NCI-H82 treated with DMSO at 0.1 percent for 48 hours (cell line): ENCODE results near the gene CADM3.

Experiments used
- DNase-seq: peaks from one replicate; lab custom pipeline; 2025; ENCODE audit not compliant: unreplicated experiment; lab: John Stamatoyannopoulos, UW

The CADM3 gene

GRCh38 chr1:159171254-159171687, at the start of gene CADM3:
CADM3 (plus strand) TSS chr1:159171615; CDS start chr1:159171766, 151 bp downstream.
- DNase-seq: peak; percentile 53

- no peak for DNase-seq
Measured at GRCh38 chr1:159122005-159122621, 49.3 kb upstream of the CADM3 start.

- no peak for DNase-seq
Measured at GRCh38 chr1:159123587-159123986, 47.8 kb upstream of the CADM3 start.

- DNase-seq: peak; percentile 29
Measured at GRCh38 chr1:159132271-159132881, 39.0 kb upstream of the CADM3 start.

- no peak for DNase-seq
Measured at GRCh38 chr1:159140474-159140873, 30.9 kb upstream of the CADM3 start.

GRCh38 chr1:159141584-159142390, 29.6 kb upstream of the CADM3 start:
- peak; percentile 24 for DNase-seq

GRCh38 chr1:159142391-159142663, 29.1 kb upstream of the CADM3 start:
- DNase-seq: no peak

- no peak for DNase-seq
Measured at GRCh38 chr1:159142726-159143510, 28.5 kb upstream of the CADM3 start.

- DNase-seq: no peak
Measured at GRCh38 chr1:159144571-159144970, 26.8 kb upstream of the CADM3 start.

- peak; percentile 10 for DNase-seq
Measured at GRCh38 chr1:159146980-159147379, 24.4 kb upstream of the CADM3 start.

GRCh38 chr1:159152031-159152430, 19.4 kb upstream of the CADM3 start:
- DNase-seq: no peak

- DNase-seq: peak; percentile 77
Measured at GRCh38 chr1:159161001-159161718, 10.3 kb upstream of the CADM3 start.

GRCh38 chr1:159161719-159162026, 9.7 kb upstream of the CADM3 start:
- DNase-seq: no peak

- no peak for DNase-seq
Measured at GRCh38 chr1:159162516-159163265, 8.7 kb upstream of the CADM3 start.

- DNase-seq: no peak
Measured at GRCh38 chr1:159163614-159164228, 7.7 kb upstream of the CADM3 start.

- no peak for DNase-seq
Measured at GRCh38 chr1:159168043-159168442, 3.4 kb upstream of the CADM3 start.

GRCh38 chr1:159170639-159171038, 776 bp upstream of the CADM3 start:
- no peak for DNase-seq

GRCh38 chr1:159171688-159172501, 480 bp downstream of the CADM3 start:
- DNase-seq: peak; percentile 25
